Pancreas (tissue), 10 donors: ENCODE data around the gene DNAL4. TPM values are rescaled to one million over a fixed set of nuclear protein-coding genes. Genes with fewer than 3 reads are reported as not detected.
A peak's percentile ranks its signal among the peaks of the same experiment; 100 is the strongest.

Experiments used
- ATAC-seq, 4 donors: fragments of 200-7000 bp; cut with Tn5 transposase; one replicate each; pipeline versions ENCODE4 v1.8.0 to v1.9.1; 2020; ENCODE audit warnings: mild to moderate bottlenecking in 4 of 4, moderate library complexity in 4 of 4
- DNase-seq, 6 donors: peaks; one replicate each; pipeline ENCODE4 v3.0.0-alpha.2; 2020
- FAIRE-seq: peaks from 2 replicates; lab custom pipeline; 2012; peaks lifted over from hg19 to GRCh38; lab: Jason Lieb, UNC
- H3K27ac ChIP-seq, 4 donors: fragments of 200-600 bp; sonication (generic); 1 replicate in 3 of 4; 2 replicates in 1 of 4; pipeline versions ENCODE4 v1.5.0 to v1.8.0; 2020
- H3K27me3 ChIP-seq, 4 donors: fragments of 200-600 bp; one replicate each; pipeline ENCODE4 v1.8.0; 2021
- H3K36me3 ChIP-seq, 3 donors: fragments of 200-600 bp; sonication (generic) in 1 of 3; one replicate each; pipeline versions ENCODE4 v1.5.0 to v1.8.0; 2020 to 2021
- H3K4me1 ChIP-seq, 3 donors: fragments of 200-600 bp; one replicate each; pipeline ENCODE4 v1.8.0; 2021
- H3K4me3 ChIP-seq, 4 donors: fragments of 200-600 bp; sonication (generic) in 2 of 4; one replicate each; pipeline versions ENCODE4 v1.5.0 to v1.8.0; 2020 to 2021
- H3K9me3 ChIP-seq, 4 donors: fragments of 200-600 bp; one replicate each; pipeline ENCODE4 v1.8.0; 2021
- WGBS, 2 donors: extraction: QIAGEN DNeasy Blood & Tissue Kit; methylation state at CpG; one replicate each; pipeline ENCODE4 v1.1.7; 2013; 5-methylcytosine and 5-hydroxymethylcytosine counted together
- intact Hi-C, 3 donors: fragments of 100-400 bp; cut with DNase I; formaldehyde crosslinking; loops; one replicate each; pipeline versions ENCODE4 v1.11.1 to v1.14.2; 2022
- polyA plus RNA-seq, 2 donors: library from polyadenylated mRNA; stranded (reverse); fragments of 200-250 nt; gene quantifications; one replicate each; pipeline ENCODE4 v1.2.3, GENCODE V29; 2013
- total RNA-seq, 6 donors: library from RNA; stranded (reverse); fragmentation: NEBNext Ultra II Directional in 4 of 6; extraction: Animal tissue kit (Norgen Biotek cat#: 25700) in 4 of 6; gene quantifications; one replicate each; pipeline versions ENCODE4 v1.2.1 to v1.2.4, GENCODE V29; 2021 to 2023
- TF ChIP-seq, protein P1 (sequence below), 4 donors: fragments of 200-600 bp; sonication (generic) in 3 of 4; IDR thresholded peaks; one replicate each; pipeline versions ENCODE4 v1.5.0 to v1.8.0; 2021; ENCODE audit warnings: antibody characterized with exemption in 4 of 4
- donor health status: healthy with polysubstance abuse.
- donor health status: DM: no; HTN: no; CAD: no; lungs with moderate emphysema.
- donor health status: DM: no; HTN: no; CAD: no.
- donor health status: control.
- donor health status: control.
- donor health status: Bipolar disorder and iron deficiency.
- donor health status: DM: yes; HTN: yes; CAD: no.
- donor health status: DM: no; HTN: no; CAD: no.
- donor health status: DM: no; HTN: no; CAD: no.
- donor health status: DM: yes; HTN: yes; CAD: no.

The DNAL4 gene
- total and polyA plus RNA-seq, 8 donors, result 7.7 to 16.2 (median 11.1) TPM

- no peak overlapping the region for H3K4me3 ChIP-seq
- no peaks in the 10 kb centered on the region for H3K9me3 ChIP-seq
- peaks cover 26 to 31% (median 29%) of the 10 kb centered on the region in 3 donors for H3K4me1 ChIP-seq
- 90 to 93% methylated on average over 18 of the region's 18 CpGs for WGBS, 2 donors
- H3K36me3 ChIP-seq, result peaks cover 4 to 65% (median 57%) of the 10 kb centered on the region in 3 donors
- H3K27ac ChIP-seq, result no peak overlapping the region
- no peak for FAIRE-seq
- intact Hi-C loops, result no loop called here
- DNase-seq, result peak in 1 of 6 donors; percentile 48
- H3K27me3 ChIP-seq, result no peaks in the 10 kb centered on the region
- ATAC-seq, result no peak
- TF ChIP-seq, protein P1, sequence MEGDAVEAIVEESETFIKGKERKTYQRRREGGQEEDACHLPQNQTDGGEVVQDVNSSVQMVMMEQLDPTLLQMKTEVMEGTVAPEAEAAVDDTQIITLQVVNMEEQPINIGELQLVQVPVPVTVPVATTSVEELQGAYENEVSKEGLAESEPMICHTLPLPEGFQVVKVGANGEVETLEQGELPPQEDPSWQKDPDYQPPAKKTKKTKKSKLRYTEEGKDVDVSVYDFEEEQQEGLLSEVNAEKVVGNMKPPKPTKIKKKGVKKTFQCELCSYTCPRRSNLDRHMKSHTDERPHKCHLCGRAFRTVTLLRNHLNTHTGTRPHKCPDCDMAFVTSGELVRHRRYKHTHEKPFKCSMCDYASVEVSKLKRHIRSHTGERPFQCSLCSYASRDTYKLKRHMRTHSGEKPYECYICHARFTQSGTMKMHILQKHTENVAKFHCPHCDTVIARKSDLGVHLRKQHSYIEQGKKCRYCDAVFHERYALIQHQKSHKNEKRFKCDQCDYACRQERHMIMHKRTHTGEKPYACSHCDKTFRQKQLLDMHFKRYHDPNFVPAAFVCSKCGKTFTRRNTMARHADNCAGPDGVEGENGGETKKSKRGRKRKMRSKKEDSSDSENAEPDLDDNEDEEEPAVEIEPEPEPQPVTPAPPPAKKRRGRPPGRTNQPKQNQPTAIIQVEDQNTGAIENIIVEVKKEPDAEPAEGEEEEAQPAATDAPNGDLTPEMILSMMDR (IDR thresholded peaks at IDR 0.05), result no peak
These were observed 64.8 kb downstream of the DNAL4 start for GRCh38 chr22:38728871-38729796.

Other genes with a start within 250 kb of the DNAL4 start
- gene DMC1, start 224.0 kb downstream of the DNAL4 start, total RNA-seq, result under 1 TPM in 3 of 6 donors, not detected in 3; 0.19 to 0.28 (median 0.26) TPM
- gene DMC1, start 224.0 kb downstream of the DNAL4 start, polyA plus RNA-seq, result under 1 TPM in 1 of 2 donors, not detected in 1; 0.14 TPM
- gene FAM227A, start 137.8 kb downstream of the DNAL4 start, total RNA-seq, result 1 to 10 TPM in 2 of 6 donors, under 1 TPM in 4; 0.22 to 2.0 (median 0.59) TPM
- 1 to 10 TPM in 1 of 2 donors, under 1 TPM in 1; 0.77 to 1.4 TPM for gene FAM227A, start 137.8 kb downstream of the DNAL4 start, polyA plus RNA-seq
- gene CBY1, start 137.5 kb downstream of the DNAL4 start, total RNA-seq, result 10 to 100 TPM; 15.3 to 22.9 (median 17.2) TPM
- gene CBY1, start 137.5 kb downstream of the DNAL4 start, polyA plus RNA-seq, result 10 to 100 TPM; 36.3 to 37.1 TPM
- 10 to 100 TPM; 21.2 to 35.8 (median 30.9) TPM for gene TOMM22, start 112.2 kb downstream of the DNAL4 start, total RNA-seq
- gene TOMM22, start 112.2 kb downstream of the DNAL4 start, polyA plus RNA-seq, result 10 to 100 TPM; 11.6 to 18.6 TPM
- gene JOSD1, start 93.2 kb downstream of the DNAL4 start, total RNA-seq, result 10 to 100 TPM; 16.6 to 32.3 (median 22.2) TPM
- 10 to 100 TPM; 10.9 to 16.8 TPM for gene JOSD1, start 93.2 kb downstream of the DNAL4 start, polyA plus RNA-seq
- gene GTPBP1, start 88.2 kb downstream of the DNAL4 start, total RNA-seq, result 10 to 100 TPM; 20.2 to 35.4 (median 28.3) TPM
- 10 to 100 TPM; 14.7 to 36.0 TPM for gene GTPBP1, start 88.2 kb downstream of the DNAL4 start, polyA plus RNA-seq
- 10 to 100 TPM; 64.1 to 99.2 (median 84.9) TPM for gene SUN2, start 38.1 kb downstream of the DNAL4 start, total RNA-seq
- 10 to 100 TPM; 44.8 to 60.8 TPM for gene SUN2, start 38.1 kb downstream of the DNAL4 start, polyA plus RNA-seq
- 10 to 100 TPM in 1 of 6 donors, 1 to 10 TPM in 5; 4.2 to 11.0 (median 6.0) TPM for gene NPTXR, start 49.9 kb upstream of the DNAL4 start, total RNA-seq
- gene NPTXR, start 49.9 kb upstream of the DNAL4 start, polyA plus RNA-seq, result 1 to 10 TPM; 3.0 to 5.0 TPM
- gene CBX6, start 78.1 kb upstream of the DNAL4 start, total RNA-seq, result 10 to 100 TPM; 22.5 to 44.6 (median 29.2) TPM
- 10 to 100 TPM; 23.1 to 29.0 TPM for gene CBX6, start 78.1 kb upstream of the DNAL4 start, polyA plus RNA-seq
- gene APOBEC3A, start 163.5 kb upstream of the DNAL4 start, total RNA-seq, result 1 to 10 TPM in 1 of 6 donors, under 1 TPM in 4, not detected in 1; 0.24 to 1.1 (median 0.64) TPM
- under 1 TPM in 1 of 2 donors, not detected in 1; 0.07 TPM for gene APOBEC3A, start 163.5 kb upstream of the DNAL4 start, polyA plus RNA-seq
- gene APOBEC3B, start 188.2 kb upstream of the DNAL4 start, total RNA-seq, result 10 to 100 TPM in 1 of 6 donors, 1 to 10 TPM in 4, under 1 TPM in 1; 0.60 to 10.2 (median 2.7) TPM
- 1 to 10 TPM; 2.4 to 4.7 TPM for gene APOBEC3B, start 188.2 kb upstream of the DNAL4 start, polyA plus RNA-seq
- 10 to 100 TPM in 1 of 6 donors, 1 to 10 TPM in 5; 2.5 to 12.0 (median 4.2) TPM for gene APOBEC3C, start 220.1 kb upstream of the DNAL4 start, total RNA-seq
- 1 to 10 TPM; 5.3 to 7.9 TPM for gene APOBEC3C, start 220.1 kb upstream of the DNAL4 start, polyA plus RNA-seq
- 1 to 10 TPM in 2 of 6 donors, under 1 TPM in 3, not detected in 1; 0.37 to 1.6 (median 0.66) TPM for gene APOBEC3D, start 227.0 kb upstream of the DNAL4 start, total RNA-seq
- 1 to 10 TPM in 1 of 2 donors, under 1 TPM in 1; 0.63 to 1.6 TPM for gene APOBEC3D, start 227.0 kb upstream of the DNAL4 start, polyA plus RNA-seq
- gene APOBEC3F, start 246.7 kb upstream of the DNAL4 start, total RNA-seq, result 1 to 10 TPM; 1.7 to 8.6 (median 3.1) TPM
- 1 to 10 TPM; 4.2 to 6.9 TPM for gene APOBEC3F, start 246.7 kb upstream of the DNAL4 start, polyA plus RNA-seq